GM21423 (cell line): Measurements from ENCODE around the gene UNC5CL.
"Not testable (repeated sequence)": the region's sequence is repeated elsewhere in the genome, so short reads cannot be mapped to it uniquely, and the experiment has no call there.

Experiments
- ATAC-seq: cut with Tn5 transposase; IDR thresholded peaks from one replicate; pipeline ENCODE4 v1.9.1; 2021; ENCODE audit warnings: mild to moderate bottlenecking, moderate library complexity; ENCODE audit not compliant: unreplicated experiment

The UNC5CL gene

GRCh38 chr6:41011673-41012072, 27.3 kb downstream of the UNC5CL start:
- ATAC-seq, result no peak

- no peak for ATAC-seq
Measured at GRCh38 chr6:41009669-41010068, 29.4 kb downstream of the UNC5CL start.

DNA sequence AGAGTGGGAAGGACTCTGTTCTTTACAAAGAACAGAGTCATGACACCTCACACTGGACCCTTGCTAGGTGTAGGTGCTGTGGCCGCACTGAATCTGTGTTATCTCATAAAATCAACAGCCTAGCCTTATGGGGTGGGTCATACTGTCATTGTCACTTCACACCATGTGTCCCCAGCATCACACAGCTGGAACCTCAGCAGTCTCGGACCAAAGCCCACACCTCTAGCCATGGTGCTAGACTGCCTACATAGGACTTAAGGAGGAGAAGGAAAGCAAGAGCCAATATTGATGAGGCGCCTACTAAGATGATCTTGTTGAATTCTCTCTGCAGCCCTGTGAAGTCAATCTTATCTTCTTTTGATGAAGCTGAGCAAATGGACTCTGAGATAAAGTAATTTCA, 31.0 kb downstream of the UNC5CL start:
- ATAC-seq, result no peak

DNA sequence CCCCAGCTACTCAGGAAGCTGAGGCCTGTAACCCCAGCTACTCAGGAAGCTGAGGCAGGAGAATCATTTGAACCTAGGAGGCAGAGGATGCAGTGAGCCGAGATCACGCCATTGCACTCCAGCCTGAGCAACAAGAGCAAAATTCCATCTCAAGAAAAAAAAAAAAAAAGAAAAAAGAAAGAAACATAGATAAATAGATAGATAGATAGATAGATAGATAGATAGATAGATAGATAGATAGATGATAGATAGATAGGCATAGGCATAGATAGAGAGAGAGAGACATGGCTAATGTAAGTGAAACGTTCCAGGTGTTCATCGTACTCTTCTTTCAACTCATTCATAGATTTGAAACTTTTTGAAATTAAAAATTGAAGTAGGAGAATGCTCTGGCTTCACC, 32.0 kb downstream of the UNC5CL start:
- not testable (repeated sequence) for ATAC-seq

- ATAC-seq, result not testable (repeated sequence)
Measured at GRCh38 chr6:41006217-41006616, 32.8 kb downstream of the UNC5CL start.

- ATAC-seq, result no peak
Measured at GRCh38 chr6:41002168-41002567, 36.9 kb downstream of the UNC5CL start.

DNA sequence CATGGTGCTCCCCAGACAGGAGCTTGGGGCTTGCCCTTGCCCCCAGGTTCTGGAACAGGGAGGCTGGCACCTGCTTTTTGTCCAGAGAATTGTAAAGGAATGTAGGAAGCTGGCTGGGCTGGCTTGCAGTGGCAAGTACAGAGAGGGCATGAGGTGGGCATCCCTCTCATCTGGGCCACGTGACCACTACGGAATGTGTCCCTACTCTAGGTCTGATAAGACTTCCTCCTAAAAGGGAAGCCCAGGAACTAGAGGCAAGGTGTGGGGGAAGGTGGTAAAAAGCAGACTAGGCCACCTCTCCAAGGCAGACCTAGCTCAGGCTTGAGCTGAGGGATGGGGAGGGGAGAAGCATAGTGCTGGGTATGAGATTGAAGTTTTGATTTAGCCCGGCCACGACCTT, 38.8 kb downstream of the UNC5CL start:
- ATAC-seq, result no peak

GRCh38 chr6:40999569-40999968, 39.5 kb downstream of the UNC5CL start:
- no peak for ATAC-seq

DNA sequence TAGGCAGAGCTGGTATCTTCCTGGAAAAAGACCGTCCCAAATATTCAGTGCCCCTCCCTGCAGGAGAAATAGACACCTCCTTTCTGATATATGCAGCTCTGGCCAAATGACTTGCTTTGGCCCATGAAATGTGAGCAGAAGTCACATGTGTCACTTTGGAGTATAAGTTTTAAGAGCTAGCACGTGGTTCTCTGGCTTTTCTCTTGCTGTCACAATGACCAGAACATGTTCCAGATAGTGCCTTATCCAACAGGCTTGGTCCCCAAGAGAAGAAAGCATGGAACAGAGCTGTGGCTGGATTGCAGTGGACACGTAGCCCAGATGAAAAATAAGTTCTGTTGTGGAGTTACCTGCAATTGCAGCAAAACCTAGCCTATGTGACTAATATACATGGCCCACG, 40.4 kb downstream of the UNC5CL start:
- no peak for ATAC-seq

DNA sequence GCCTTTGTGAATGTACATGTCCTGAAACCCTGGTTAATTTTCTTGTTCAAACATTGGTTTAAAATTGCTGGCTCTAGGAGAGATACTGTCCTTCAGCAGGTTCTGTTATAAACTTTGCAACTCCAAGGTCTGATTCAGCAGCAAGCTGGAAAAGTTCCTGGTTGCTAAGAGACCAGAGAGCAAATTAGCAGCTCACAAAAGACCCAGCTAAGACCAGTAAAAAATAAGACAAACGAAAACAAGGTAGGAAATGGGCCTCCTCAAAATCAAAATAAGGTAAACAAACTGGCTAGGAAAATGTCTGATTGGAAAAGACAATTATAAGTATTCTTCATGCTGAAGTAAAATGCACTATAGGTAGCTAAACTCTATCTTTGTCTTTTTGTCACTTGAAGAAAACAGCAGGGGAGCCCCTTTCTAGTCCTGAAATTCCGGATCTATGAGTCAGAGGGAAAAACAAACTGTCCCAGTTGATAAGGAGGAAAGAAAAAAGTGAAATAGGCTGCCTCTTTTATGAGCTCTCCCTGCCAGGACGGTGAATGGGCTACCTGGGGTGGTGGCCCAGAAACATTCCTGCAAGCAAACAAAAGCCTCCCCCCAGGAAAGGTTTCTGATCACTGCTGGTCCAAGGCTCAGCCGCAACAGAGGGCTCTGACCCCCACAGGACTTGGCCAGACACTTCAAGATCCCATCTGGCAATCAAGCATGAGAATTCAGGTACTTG, 41.6 kb downstream of the UNC5CL start:
- no peak for ATAC-seq

GRCh38 chr6:40996591-40997233, 42.3 kb downstream of the UNC5CL start:
- ATAC-seq, result no peak

GRCh38 chr6:40992746-40993145, 46.3 kb downstream of the UNC5CL start:
- no peak for ATAC-seq

GRCh38 chr6:40990301-40990700, 48.7 kb downstream of the UNC5CL start:
- no peak for ATAC-seq

- no peak for ATAC-seq
Measured at GRCh38 chr6:40989204-40990169, 49.5 kb downstream of the UNC5CL start.

GRCh38 chr6:40988634-40989033, 50.4 kb downstream of the UNC5CL start:
- no peak for ATAC-seq

- no peak for ATAC-seq
Measured at GRCh38 chr6:40986921-40987819, 51.9 kb downstream of the UNC5CL start.

DNA sequence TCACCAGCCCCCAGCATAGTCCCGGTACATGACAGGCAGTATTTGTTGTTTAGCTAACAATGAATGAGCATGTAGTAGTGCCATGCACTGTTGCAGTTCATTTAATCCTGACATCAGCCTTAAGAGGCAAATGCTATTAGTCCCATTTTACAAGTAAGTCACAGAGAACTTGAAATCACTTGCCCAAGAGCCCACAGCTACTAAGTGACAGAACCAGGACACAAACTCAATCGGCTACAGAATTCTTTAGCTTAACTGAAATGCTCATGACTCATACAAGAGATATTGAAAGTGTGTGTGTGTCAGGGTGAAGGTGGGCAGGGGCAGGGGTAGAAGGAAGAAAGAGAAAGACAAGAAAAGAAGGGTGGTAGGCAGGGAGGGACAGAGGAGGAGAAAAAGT, 52.7 kb downstream of the UNC5CL start:
- ATAC-seq, result no peak

DNA sequence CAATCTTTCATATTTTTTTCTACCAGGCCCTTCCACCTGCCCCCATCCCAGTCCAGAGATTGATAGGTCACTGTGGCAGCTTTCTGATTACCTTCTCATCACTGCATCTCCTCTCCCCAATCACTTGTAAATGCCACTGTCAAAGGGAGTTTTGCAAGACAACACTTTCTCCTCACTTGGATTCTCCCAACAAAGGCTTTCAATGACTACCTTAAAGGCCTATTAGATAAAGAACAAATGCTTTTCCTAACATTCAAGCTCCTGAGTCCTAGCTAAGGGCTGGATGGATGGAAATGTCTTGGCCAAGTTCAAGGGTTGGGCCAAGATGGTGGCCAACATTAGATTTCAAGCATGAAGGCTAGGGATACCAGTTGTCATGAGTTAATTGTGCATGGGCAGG, 55.3 kb downstream of the UNC5CL start:
- ATAC-seq, result no peak

DNA sequence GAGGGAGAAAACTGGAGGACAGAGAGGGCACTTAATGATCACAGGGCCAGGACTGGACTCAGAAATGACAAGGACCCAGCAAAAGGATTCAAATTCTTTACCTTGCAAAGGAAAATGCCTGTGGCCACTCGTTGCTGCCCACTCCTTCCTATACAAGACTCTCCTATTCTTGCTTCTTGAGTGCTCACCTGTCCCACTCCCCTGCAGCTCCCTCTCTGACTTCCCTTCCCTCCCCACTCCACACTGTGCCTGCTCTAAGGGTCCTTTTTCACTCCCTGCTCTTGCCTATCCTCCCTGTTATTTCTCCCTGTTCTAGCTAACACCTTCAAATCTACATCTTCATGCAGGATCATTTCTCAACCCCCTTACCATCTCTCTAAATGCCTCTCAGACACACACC, 56.1 kb downstream of the UNC5CL start:
- ATAC-seq, result no peak

GRCh38 chr6:40978687-40979289, 60.2 kb downstream of the UNC5CL start:
- no peak for ATAC-seq
